C1 segment of cervical spinal cord (tissue), 14 donors: Measurements from ENCODE around the gene POLG2.
"Not testable (repeated sequence)": the region's sequence is repeated elsewhere in the genome, so short reads cannot be mapped to it uniquely, and the experiment has no call there.

Experiments used
- DNase-seq, 14 donors: peaks; one replicate each; lab custom pipeline; 2025; lab: John Stamatoyannopoulos, UW

POLG2 gene

DNA sequence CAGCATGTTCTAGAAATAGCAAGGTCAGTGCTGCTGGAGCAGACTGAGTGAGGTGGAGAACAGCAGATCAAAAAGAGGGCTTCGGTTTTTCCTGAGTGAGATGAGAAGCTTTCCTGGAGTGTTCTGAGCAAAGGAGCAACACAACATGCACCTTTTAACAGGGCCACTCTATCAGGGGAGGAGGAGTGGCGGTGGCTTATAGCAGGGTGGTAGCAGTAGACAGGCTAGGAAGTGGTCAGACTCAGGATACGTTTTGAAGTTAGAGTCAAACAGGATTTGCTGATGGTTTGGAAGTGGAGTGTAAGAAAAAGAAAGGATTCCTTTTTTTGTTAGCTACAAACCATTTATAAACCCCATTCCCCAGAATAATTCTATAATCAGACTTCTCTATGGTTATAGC is 12.5 kb downstream of the POLG2 start:
- no peak for DNase-seq

- no peak for DNase-seq
These were observed 15.9 kb downstream of the POLG2 start for GRCh38 chr17:64480951-64481350.

GRCh38 chr17:64477849-64478248 is 19.0 kb downstream of the POLG2 start:
- DNase-seq = no peak

DNA sequence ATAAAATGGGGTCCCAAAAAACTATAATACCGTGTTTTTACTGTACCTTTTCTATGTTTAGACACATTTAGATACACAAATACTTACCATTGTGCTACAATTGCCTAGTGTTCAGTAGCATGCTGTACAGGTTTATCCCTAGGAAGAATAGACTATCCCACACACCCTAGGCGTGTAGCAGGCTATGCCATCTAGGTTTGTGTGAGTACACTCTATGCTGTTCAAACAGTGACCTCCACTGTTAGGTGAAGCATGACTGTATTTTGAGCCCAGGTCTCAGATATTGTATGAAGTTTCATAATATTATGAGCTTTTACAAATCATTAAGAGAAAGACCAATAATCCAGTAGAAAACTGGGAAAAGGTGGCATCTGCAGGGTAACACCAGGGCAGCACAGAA is 24.3 kb downstream of the POLG2 start:
- no peak for DNase-seq

GRCh38 chr17:64471440-64471839 is 25.4 kb downstream of the POLG2 start:
- no peak for DNase-seq

DNA sequence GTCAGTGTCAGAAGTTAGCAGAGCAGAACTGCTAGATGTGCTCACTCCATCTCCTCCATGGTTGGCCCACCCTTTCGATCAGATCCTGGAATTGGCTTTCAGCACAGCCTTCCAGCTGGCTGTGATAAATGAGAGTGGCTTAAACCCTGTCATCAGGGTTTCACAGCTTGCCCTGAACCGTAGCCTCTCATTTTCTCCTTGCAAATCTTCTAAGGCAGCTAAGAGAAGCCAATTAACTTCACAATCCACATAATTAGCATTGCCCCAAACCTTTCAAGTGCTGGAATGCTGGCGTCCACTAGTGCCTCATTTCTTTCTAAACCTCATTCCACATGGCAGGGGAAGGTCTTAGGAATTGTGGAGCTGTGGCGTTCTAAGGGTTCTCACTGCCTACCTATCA is 26.2 kb downstream of the POLG2 start:
- no peak for DNase-seq

DNA sequence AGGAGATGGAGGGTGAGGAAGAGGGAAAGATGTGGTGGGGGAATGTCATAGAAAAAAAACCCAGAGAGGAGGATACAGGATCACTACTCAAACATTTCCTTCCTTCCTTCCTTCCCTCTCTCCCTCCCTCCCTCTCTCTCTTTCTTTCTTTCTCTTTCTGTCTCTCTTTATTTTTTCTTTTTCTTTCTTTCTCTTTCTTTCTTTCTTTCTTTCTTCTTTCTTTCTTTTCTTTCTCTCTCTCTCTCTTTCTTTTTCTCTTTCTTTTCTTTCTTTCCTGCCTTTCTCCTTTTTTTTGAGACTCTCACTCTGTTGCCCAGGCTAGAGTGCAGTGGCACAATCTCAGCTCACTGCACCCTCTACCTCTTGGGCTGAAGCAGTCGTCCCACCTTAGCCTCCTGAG is 30.0 kb downstream of the POLG2 start:
- not testable (repeated sequence) for DNase-seq

DNA sequence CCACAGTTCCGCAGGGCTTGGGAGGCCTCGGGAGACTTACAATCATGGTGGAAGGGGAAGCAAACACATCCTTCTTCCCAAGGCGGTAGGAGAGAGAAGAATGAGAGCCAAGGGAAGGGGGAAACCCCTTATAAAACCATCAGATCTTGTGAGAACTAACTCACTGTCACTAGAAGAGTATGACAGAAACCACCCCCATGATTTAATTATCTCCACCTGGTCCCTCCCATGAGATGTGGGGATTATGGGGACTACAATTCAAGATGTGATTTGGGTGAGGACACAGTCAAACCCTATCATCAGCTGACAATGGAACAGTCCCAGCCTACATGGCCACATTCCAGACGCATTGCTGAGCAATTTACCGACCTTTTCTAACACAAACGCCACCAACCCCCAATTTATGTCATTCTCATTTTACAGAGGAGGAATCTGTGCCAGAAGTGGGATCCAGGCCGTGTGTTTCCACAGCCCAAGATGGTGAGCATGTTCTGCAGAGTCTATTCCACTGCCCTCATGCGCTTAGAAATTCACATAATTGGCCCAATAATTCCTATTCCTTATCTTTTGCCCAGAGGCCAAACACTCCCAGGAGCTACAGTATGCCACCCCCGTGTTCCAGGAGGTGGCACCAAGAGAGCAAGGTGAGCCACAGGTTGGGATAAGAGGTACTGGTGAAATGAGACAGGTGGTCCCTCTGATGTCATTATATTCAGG is 30.7 kb downstream of the POLG2 start:
- DNase-seq = no peak

- no peak for DNase-seq
These were observed 35.1 kb downstream of the POLG2 start for GRCh38 chr17:64461788-64462187.

DNA sequence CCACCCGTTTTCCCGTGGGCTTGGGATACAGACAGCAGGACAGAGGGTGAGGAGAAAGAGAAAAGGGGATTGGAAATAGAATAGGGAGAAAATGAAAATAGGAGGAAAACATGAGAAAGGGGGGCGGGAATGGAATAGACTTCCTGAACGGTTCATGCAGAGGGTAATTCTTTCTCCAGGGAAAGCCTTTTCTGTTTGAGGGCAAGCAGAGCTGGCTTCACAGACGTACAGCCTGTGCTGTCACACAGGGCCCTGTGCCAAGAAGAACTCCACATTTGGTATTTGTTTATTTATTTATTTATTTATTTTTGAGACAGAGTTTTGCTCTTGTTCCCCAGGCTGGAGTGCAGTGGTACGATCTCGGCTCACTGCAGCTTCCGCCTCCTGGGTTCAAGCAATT is 35.9 kb downstream of the POLG2 start:
- no peak for DNase-seq

- not testable (repeated sequence) for DNase-seq
These were observed 37.0 kb downstream of the POLG2 start for GRCh38 chr17:64459818-64460217.

DNA sequence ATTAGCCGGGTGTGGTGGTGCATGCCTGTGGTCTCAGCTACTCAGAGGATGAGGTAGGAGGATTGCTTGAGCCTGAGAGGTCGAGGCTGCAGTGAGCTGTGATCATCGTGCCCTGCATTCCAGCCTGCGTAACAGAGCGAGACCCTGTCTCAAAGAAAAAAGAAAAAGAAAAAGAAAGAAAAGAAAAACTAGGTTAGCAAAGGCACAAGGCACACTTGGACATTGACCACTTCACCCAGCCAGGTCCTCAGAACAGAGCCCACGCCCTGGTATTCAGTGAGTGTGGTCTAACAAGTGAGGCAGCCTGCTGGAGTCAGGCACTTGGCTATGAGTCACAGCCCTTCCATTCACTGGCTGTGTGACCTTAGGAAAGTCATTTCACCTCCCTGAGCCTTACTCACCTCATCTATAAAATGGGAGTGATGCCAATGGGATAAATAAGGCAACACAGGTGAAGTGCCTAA is 37.5 kb downstream of the POLG2 start:
- DNase-seq = no peak

DNA sequence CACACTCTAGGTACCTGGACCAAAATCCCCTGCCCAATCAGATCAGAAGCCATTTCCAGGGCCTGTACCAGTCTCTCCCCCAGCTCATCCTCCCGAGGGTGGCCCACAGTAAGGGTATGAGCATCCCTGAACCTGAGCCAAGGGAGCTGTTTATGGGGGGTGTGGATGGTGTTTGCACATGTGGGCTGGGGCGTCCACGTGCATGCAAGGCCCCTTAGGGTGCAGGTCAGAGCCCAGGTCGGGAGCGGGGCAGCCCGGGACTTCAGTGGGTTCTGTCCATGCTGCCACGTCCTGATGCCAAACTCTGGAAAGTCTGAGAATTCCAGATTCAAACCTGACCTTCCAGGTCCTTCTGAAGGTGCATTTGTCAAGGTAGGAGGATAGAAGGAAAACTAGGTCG is 38.1 kb downstream of the POLG2 start:
- no peak for DNase-seq

DNA sequence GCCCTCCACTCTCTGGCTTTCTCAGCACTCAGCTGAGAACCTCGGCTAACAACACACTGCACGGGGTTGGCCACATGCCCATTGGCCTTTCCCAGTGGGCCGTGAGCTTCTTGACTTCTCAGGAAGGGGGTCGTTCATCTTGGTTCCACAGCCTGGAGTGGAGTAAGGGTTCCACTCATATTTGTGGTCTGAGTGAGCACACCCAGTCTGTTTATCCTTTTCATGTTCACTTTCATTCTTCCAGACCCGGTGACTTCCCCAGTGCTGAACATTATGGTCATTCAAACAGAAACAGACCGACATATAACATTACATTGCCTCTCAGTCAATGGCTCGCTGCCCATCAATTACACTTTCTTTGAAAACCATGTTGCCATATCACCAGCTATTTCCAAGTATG is 39.7 kb downstream of the POLG2 start:
- DNase-seq = no peak

DNA sequence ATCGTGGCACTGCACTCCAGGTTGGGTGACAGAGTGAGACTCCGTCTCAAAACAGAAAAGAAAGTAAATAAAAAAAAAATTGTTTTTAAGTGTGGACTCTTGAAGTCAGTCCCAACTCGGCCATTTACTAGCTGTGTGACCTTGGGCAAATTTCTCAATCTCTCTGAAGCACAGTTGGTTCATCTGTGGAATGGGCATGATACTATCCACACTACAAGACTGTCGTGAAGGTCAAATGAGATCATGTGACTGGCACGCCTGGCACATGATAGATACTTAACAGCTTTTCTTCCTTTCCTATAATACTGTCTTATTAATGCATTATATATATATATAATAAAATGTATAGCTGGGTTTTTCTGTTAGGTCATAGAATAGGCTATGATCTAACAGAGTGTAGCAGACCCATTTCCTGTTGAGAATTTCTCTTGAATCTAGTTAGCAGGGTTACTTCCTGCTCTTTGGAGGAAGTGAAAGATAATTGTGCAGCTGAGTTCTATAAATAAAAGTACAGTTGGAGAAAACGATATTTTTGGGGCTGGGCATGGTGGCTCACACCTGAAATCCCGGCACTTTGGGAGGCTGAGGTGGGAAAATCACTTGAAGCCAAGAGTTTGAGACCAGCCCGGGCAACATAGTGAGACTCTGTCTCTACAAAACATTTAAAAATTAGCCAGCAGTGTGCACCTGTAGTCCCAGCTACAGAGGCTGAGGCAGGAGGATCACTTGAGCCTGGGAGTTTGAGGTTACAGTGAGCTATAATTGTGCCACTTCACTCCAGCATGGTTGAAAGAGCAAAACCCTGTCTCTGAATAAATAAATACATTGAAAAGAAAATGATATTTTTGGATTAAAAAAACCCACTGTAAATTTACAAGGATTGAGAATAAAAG is 40.6 kb downstream of the POLG2 start:
- no peak for DNase-seq

DNA sequence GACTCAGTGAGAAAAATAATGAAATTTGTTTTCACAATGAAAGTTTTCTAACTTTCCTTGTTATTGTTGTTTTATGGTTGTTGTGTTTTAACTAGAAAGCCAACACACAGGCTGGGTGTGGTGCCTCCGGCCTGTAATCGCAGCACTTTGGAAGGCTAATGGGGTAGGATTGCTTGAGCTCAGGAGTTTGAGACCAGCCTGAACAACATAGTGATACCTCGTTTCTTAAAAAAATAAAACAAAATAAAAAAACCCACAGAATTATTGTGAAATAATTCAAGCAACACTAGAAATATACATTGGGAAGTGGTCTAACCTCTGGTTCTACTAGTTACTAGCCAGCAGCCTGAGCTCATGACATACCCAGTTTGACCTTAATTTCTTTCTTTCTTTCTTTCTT is 47.3 kb downstream of the POLG2 start:
- DNase-seq = no peak

DNA sequence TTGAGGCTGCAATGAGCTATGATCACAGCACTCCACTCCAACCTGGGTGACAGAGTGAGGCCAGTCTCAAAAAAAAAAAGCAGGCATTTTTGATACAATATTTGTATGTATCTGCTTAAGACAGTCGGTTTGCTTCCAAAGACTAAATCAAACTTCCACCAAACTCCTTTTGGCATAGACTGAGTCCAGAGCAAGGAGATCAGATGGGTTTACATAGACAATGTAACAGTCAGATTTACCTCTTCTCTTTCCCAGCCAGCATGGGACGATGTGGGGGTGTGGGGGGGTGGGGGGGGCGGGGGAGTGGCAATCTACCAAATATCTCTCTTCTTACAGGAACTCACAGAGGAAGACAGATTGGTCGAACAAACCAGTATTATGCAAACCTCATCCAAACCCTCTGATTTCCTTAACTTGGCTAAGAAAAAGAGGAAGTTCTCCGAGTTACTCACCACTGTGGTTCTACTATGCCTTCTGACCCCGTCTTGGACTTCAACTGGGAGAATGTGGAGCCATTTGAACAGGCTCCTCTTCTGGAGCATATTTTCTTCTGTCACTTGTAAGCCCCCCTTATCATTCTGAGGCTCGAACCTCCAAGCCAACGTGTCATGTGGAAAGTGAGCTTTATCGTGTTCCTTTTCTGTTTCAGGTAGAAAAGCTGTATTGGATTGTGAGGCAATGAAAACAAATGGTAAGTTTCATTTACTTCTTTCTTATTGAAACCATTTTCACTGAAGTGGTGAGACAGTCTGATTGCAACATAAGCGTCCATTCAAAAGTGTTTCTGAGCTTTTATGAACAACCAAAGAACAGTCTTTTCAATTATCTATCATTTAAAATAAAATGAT is 48.0 kb downstream of the POLG2 start, which contains the start of gene MILR1:
MILR1 (plus strand) TSS at position 451 of the 848 bp plus-strand sequence; CDS start at position 505, 54 bp downstream.
- peak in 6 of 14 donors; percentile 2 to 53 (median 20) for DNase-seq

- DNase-seq = no peak
These were observed 49.3 kb downstream of the POLG2 start for GRCh38 chr17:64447526-64447925.

GRCh38 chr17:64443086-64443760 is 53.6 kb downstream of the POLG2 start:
- DNase-seq = no peak

- no peak for DNase-seq
These were observed 54.3 kb downstream of the POLG2 start for GRCh38 chr17:64442541-64442971.
